ENCODE data around the gene RPS6KA4.

- TF ChIP-seq EZH2 (IDR thresholded peaks at IDR 0.05; ENCODE audit: borderline replicate concordance, low read depth, low read length, severe bottlenecking) = no peak
- no peak for TF ChIP-seq CTCF (IDR thresholded peaks at IDR 0.05; ENCODE audit: borderline replicate concordance, extremely low read depth, low read length, poor library complexity, severe bottlenecking)
Observed at GRCh38 chr11:64317325-64317960, 41.5 kb upstream of the RPS6KA4 start, which contains the start of gene TRMT112.
